Right ventricle myocardium inferior (tissue), 1 donor: Measurements from ENCODE around the gene PARD3. TPM values are rescaled to one million over a fixed set of nuclear protein-coding genes. Genes with fewer than 3 reads are reported as not detected.

ENCODE experiments used
- ATAC-seq: fragments of 200-7000 bp; cut with Tn5 transposase; one replicate; pipeline ENCODE4 v1.9.1; 2020; ENCODE audit warnings: mild to moderate bottlenecking, moderate library complexity
- DNase-seq: peaks from one replicate; pipeline ENCODE4 v3.0.0; 2021; ENCODE audit errors: missing footprints
- intact Hi-C: fragments of 100-400 bp; cut with DNase I; formaldehyde crosslinking; loops from one replicate; pipeline ENCODE4 v1.11.0; 2022
- total RNA-seq: library from RNA; stranded (reverse); fragmentation: NEBNext Ultra II Directional; extraction: Animal tissue kit (Norgen Biotek cat#: 25700); gene quantifications from one replicate; pipeline ENCODE4 v1.2.1, GENCODE V29; 2021
- donor health status: DM: no; HTN: yes; CAD: no; lungs with severe emphysema.

The PARD3 gene
- total RNA-seq, 1 donor from 2014 or later: 34.6 TPM

DNA sequence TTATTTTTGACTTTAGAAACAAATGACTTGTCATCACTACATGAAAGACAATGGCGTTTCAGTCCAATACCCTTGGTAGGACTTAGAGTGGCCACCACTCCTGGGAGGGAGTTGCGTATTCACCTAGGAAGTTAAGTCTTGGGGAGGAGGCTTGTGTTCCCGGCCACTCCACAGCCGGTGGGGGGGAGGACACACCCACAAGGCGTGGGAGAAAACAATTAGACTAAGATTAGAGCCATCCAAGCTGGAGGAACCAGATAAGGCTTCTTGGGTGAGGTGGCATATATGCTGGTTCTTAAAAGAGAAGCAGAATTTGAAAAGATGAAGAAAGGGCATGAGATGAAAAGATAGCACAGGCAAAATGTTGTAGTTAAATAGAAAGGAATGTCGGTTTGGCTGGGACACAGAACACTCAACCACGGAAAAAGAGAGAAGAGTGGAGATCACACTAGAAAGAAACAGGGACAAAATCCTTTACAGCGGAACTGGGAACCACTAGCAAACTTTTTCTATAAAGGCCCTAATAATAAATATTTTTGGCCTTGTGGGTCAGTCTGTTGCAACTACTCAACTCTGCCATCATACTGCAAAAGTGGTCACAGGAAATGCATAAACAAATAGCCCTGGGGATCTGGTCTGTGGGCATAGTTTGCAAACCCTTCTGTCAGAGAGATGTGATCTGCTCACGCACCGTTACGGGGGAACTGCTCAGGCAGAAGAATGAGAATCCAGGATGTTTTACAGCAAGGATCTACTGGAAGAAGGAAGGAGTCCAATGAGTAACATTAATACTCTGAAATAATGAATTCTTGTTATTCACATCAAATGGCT is 651.8 kb downstream of the PARD3 start:
- intact Hi-C loops: no loop called here
- DNase-seq: no peak
- ATAC-seq: no peak

DNA sequence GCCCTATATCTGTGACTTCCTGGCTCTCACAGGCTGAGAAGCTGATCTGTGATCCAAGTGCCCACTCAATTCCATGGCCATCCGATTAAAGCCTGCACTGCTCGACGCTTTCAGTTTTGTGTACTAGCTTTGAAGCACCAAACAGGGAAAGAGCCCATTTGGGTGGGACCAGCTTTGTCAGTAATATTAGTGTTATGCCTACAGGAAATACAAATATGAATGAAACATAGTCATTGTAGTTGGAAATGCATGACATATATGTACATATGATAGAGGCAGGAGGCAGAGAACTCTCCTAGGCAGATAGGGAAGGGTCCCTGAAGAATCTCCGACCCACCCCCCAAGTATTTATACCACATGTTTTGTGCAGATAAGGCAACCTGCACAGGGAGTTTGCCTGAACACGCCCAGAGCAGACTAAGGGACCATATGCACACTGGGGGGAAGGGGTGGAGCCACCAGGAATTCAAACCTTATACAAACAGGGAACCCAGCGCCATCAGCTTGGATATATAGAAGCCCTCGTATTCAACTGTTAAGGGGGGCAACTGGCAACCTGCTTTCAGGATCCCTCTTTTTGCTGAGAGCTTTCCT is 653.2 kb downstream of the PARD3 start:
- ATAC-seq: no peak
- intact Hi-C loops: no loop called here
- no peak for DNase-seq

DNA sequence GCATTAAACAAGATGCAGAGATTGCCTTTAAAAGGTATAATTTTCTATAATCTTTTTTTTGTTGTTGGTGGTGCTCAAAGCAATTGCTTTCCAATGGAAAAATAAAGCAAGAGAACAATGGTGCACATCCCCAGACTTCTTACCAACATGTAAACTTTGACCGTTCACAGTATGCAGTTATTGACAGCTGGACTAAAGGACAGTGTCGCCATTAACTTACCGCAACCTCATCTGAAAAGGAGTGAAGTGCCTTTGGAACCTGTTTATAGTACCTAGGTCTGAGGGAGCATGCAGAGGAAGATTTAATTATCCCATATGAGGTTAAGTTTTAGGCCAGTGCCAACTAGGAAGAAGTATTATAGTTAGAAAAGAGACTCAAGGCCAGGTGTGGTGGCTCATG is 654.5 kb downstream of the PARD3 start:
- ATAC-seq (no peak), DNase-seq (no peak)
- intact Hi-C loops: no loop called here

DNA sequence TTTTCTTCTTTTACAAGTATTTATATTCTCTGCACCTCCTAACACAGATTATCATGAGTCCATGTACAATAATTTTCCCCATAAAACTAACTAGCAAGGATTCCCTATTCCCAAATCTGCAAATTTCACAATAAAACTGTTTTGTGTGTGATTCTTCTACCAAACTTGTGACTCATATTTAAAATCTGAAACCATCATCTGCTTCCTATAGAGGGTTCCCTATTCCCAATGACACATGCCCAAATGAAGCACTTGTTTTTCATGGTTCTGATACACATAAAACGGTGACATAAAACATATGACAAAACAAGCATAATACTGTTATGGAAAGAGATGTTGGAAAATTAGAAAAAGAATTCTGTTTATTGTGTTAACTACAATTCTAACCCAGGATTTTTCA is 657.6 kb downstream of the PARD3 start:
- ATAC-seq (no peak), DNase-seq (no peak)
- intact Hi-C loops: no loop called here

DNA sequence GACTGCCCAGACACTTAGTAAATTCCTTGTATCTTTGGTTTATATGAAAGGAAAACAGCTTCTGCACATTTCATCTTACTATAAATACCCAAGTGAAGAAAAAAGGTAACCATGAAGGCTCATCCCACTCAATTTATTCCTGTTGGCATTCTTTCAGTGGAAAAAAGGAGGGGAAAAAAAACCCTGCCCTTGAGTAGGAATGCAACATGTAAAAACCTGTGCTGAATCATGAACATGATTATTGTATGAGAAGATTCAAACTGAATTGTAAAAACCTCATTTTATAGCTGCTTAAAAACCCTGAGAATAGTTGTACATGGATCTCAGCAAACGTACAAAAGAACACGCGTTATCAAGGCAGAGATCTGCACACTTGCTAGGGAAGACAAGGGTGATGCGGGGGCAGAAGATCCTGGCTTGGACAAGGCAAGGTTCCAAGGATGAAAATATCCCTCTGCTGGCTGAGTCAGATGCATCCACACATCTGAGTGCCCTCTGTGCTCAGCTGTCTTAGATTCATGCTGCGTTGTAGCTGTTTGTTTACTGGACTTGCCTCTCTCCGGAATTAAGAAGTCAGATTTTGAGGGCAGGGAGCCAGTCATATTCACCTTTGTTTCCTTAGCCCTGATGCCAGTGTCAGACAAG is 658.2 kb downstream of the PARD3 start:
- intact Hi-C loops: no loop called here
- DNase-seq: no peak
- no peak for ATAC-seq

DNA sequence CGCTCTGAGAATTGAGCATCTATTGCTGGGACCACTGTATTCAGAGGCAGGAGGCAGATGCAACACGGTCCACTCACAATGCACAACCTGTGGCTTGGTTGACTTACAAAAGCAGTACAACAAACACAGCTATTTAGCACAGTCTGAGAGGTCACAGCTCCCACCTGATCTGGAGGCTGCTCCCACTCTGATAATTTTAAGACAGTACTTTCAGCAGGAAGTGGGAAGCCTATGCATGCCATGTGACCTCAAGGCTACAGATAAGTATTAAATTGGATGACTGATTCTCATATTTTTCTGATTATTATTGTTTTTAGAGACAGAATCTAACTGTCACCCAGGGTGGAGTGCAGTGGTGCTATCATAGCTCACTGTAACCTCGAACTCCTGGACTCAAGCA is 659.3 kb downstream of the PARD3 start:
- intact Hi-C loops: no loop called here
- ATAC-seq: no peak
- DNase-seq: no peak

DNA sequence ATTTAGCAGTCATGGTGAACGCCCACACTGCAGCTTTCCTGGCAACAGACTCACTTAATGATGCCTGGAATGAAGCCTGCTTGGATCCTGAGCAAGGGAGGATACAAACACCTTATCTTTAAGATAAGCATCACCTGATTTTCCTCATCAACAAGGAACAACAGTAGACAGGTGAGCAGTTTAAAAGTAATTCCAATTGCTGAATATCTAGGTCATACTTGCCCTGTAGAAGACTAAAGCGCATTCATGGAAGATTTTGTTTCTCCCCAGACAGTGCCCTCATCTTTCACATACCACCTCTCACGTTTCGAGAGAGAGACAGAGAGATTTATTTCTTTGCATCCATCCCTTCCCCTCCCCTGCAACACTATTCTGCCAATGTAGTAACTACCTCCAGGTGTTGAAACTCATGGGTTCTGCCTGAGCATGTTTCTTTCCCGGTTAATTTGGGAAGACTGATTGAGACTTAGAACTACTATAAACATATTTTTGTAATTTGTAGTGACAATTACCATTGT is 660.7 kb downstream of the PARD3 start:
- intact Hi-C loops: no loop called here
- ATAC-seq (no peak), DNase-seq (no peak)

DNA sequence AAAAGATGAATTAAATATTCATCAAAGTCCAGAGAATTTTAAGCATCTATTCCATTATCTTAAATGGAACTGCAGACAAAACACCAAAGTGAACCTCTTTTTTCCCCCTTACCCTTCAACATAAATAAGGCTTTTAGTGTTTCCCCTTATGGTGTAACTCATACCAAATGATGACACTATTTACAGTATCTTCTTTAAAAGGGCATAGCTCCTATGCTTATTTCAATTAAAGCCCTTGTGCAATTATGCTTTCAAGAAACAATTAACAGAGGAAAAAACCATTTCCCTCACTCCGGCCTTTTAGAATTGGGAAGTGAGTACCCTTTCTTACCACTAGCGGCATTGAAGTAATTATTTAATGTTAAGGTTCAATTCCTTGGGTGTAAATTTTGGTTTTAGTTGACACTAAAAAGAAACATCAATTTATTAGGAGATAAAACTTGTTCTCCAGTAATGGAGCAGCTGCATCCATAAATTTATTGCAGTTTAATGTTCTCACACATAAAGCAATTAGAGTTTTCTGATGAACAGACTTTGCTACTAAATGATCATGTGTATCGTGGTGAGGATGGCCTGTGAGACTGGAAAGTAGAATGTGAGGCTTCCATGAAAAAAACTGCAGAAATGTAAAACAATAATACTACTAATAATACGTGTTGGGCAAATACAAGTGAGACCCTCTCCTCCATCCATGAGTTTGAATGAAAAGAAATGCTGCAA is 661.3 kb downstream of the PARD3 start:
- DNase-seq (no peak), ATAC-seq (no peak)
- intact Hi-C loops: no loop called here

DNA sequence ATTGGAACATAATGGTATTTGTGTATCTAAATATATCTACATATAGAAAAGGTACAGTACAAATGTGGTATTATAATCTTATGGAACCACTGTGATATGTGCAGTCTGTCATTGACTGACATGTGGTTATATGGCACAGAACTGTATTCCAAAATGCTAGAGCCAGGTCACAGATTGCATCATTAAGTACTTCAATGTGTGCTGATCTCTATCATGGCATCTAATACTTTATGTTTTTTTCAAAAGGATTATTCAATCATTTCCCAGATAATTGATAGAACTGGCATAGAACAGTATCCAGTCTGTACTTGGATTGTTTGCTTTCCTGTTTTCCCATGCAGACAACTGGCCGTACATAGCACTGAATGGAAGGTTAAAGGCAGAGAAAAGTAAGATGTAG is 662.7 kb downstream of the PARD3 start:
- DNase-seq (no peak), ATAC-seq (no peak)
- intact Hi-C loops: no loop called here

DNA sequence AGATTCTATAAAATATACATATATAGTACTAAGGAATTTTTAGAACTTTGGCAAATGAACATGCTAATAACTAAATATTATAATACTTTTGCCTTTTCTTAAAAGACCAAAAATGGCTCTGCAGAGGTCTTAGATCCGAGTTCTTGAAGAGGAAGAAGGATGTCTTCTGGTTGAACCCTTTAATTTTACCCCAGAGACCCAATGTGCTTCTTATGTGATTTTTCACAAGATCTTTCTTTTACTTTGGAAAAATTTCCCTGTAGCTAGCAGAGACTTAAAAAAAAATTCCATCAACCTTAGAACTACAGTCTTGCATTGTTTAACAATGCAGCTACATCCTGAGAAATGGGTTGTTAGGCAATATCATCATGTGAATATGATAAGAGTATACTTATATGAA is 663.2 kb downstream of the PARD3 start:
- no peak for DNase-seq
- intact Hi-C loops: no loop called here
- no peak for ATAC-seq

DNA sequence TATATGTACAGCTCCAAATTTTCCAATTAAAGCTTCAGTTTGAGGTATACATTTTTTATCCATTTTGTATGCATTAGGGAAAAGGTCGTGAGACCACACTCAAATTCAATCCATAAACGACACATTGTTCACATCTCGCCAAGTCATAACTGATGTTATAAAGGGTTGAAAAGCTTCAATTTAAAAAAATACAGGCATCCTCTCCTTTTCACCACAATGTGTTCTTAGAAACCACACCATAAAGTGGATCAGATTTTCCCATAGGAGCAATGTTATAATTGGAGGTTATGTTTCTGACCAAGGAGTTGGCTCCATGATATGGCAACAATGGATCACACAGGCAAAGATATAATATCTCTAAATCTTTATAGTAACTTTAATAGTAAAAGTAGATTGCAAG is 663.6 kb downstream of the PARD3 start:
- intact Hi-C loops: no loop called here
- ATAC-seq (no peak), DNase-seq (no peak)

DNA sequence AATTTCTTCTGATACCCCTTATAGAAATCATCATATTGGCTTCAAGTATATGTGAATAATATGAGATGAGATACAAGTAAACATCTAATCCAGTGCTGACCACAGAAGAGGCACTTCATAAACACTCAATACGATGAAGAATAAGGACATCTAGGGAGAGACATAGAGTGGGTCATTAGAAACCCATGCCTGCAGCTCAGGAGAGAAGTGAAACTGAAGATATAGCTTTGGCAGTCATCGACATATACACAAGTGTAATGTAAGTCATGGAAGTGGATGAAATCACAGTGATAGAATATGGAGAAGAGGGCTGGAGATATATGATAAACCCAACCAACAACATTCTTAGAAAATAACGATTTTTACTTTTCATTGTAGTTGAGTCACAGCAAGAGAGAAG is 665.0 kb downstream of the PARD3 start:
- intact Hi-C loops: no loop called here
- ATAC-seq (no peak), DNase-seq (no peak)

DNA sequence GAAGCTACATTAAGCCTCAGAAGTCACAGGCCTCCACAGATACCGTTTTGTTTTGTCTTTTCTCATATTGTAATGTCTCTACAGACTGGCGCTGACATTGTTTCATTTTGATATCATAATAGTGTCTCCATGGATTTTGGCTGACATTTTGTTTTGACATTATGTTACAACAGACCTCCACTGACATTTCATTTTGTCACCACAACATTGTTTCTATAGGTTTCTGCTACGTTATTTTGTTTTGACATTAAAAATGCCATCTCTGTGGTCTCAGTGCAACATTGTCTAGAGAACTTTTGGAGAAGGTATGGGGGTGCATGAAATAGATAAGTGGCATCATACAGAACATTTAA is 666.8 kb downstream of the PARD3 start:
- ATAC-seq: no peak
- intact Hi-C loops: no loop called here
- no peak for DNase-seq

DNA sequence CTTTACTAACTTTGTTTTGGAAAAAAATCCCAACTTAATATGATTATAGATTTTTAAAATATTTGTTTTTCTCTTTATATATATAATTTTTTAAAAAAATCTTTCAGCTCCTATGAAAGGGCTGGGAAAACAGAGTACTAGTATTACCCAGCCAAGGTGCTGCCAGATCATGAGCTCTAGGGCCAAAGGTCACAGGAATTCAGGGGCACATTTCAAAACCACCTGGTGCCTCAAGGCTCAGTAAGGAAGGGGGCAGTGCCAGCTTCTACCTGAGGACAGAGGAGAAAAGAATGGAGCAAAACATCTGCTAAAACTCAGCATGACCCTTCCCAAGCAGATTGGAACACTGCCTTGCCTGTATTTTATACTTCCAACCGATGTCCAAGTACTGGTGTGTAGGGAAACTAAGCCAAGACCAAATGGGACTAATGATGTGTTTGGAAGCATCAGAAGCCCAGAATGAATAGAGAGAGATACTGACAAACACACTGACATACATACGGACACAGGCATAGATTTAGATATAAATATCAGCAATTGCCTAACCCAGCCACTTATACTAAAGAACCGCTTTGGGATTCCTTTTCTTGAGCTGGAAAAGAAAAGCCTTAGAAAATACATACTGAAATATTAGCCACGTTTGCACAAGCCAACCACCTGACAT is 667.3 kb downstream of the PARD3 start:
- intact Hi-C loops: no loop called here
- no peak for ATAC-seq
- no peak for DNase-seq

DNA sequence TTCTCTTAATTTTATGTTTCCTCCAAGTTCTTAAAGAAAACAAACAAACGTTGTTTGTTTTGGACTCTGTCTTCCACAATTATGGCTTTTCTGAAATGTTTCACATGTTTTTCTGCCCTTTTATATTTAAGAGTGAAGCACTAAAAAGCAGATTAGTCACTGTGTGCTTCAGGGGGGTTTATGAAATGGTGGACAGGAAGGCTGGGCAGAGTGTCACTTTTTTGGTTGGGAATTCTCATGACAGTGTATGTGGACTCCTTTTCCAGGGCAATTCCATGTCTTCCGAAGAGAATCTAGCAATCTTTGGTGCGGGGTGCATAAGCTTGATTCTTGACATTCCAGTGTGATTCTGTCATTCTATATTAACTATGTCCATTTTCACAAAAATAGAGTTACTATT is 669.4 kb downstream of the PARD3 start:
- ATAC-seq (no peak), DNase-seq (no peak)
- intact Hi-C loops: no loop called here

DNA sequence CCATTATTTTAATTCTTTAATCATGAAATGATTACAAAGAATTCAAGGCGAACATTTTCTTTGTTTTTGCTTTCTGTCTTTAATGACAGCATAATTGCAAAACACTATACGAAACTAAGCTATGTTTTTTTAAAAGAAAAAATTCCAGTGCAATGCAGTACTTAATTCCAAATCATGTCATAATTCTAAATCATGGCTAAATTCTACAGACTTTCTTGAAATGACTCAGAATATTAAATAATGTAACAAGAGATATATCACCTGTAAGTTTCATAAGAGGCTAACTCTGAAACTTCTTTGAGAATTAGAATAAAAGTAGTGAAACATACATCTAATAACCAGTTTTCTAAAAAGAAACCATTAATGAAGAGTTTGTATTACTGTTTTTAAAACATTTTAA is 671.6 kb downstream of the PARD3 start:
- intact Hi-C loops: no loop called here
- DNase-seq (no peak), ATAC-seq (no peak)

DNA sequence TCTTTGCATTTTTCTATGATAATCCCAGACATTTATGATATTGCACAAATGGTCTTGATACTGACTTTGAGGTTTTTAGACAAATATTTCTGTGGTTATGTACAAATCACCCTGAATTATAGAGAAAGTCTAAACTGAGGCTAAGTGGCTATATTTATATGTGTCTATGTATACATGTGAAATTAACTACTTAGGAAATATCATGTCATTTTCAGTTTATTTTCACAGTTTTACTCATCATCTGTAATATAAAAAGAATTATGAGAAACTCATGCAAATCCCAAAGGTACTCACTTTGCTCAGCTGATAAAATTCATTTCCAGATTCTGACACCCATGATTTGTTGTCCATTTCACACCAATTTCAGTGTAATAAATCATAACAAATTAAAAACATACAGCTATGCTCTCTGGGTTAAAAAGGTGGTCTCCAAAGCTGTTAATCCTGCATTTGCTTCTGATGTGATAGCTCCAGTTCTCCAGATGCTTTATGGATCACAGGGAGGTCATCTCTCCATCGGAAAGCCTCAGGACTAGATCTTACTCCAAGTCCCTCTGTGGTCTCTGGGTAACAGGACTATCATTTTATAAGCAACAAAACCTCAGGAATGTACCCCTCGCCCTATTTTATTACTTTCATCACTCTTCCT is 673.9 kb downstream of the PARD3 start:
- DNase-seq (no peak), ATAC-seq (no peak)
- intact Hi-C loops: no loop called here

DNA sequence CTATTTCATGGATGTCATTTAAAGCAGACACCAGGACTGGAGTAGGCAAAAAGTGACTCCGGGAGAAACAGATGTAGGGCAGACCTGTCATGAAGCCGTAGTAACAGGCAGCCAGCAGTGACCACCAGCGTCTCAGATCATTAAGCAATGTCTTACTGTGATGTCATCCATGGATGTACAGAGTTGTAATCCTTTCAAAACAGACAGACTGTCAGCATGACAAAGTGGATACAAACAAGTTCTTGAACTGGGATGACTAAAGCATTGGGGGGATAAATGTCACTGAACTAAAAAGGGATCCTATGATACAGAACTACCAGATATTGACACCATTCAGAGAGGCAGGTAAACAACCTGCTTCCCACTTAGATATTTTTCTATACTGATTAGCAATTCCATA is 675.5 kb downstream of the PARD3 start:
- ATAC-seq (no peak), DNase-seq (no peak)
- intact Hi-C loops: no loop called here

DNA sequence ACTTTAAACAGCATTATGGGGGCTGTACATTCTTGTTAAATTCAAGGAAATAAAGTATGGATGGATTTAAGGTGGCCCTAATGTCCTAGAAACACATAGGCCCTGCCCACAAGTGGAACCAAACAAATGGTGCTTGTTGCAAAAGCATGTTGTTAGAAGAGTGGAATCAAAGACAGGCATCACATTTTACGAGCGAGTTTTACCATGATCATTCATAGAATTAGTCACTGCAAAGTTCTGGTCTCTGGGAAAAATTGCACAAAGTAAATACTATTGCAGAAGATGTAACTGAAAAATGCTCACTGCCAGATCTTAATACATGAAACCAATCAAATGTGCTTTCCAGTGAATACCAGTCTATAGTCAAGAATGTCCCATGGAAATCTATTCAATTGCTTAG is 677.1 kb downstream of the PARD3 start:
- no peak for DNase-seq
- no peak for ATAC-seq
- intact Hi-C loops: no loop called here
